PC-3 (cell line): ENCODE data around the gene BCAS3.

Experiments used
- EZH2 ChIP-seq: fragments of 300-600 bp; sonication (generic); IDR thresholded peaks from one replicate; pipeline ENCODE4 v1.6.1; 2017; ENCODE audit warnings: antibody characterized with exemption, mild to moderate bottlenecking, low read length; ENCODE audit not compliant: unreplicated experiment
- TF ChIP-seq, protein P1 (sequence below): fragments of 300-600 bp; sonication (generic); conservative IDR thresholded peaks from 2 replicates; pipeline ENCODE4 v1.5.1; 2017; ENCODE audit warnings: antibody characterized with exemption, low read depth, mild to moderate bottlenecking, low read length

DNA sequence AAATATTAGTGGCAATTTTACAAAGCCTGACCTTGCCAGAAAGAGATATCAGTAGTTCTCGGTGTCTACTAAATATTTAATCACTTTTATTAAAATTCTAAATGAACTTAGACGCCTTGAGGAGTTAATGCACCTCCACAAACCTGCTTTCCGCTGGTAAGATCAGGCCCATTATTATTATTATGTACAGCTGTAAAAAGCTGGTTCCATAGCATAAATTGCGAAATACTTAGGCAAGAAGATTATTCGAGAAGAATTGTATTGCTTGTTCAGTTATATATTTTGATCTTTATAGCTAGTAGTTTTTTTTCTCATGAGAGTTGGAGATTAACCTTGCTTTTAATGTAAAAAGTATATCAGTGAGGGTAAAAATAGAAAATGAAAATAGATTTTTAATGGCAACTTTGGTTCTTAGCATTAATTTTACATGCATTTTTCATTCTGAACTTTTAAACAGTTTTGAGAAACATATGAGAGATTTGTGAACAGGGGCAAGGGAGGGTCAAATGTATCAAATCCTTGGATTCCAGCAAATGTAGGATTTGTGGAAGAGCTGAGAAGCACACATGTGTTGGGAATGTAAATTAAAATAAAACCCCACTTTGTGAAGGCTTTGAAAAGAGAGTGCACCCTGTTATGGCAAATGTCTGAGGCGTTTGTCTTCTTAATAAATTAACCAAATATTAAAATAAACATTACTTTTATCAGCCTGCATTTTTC, 471.6 kb downstream of the BCAS3 start:
- TF ChIP-seq, protein P1, sequence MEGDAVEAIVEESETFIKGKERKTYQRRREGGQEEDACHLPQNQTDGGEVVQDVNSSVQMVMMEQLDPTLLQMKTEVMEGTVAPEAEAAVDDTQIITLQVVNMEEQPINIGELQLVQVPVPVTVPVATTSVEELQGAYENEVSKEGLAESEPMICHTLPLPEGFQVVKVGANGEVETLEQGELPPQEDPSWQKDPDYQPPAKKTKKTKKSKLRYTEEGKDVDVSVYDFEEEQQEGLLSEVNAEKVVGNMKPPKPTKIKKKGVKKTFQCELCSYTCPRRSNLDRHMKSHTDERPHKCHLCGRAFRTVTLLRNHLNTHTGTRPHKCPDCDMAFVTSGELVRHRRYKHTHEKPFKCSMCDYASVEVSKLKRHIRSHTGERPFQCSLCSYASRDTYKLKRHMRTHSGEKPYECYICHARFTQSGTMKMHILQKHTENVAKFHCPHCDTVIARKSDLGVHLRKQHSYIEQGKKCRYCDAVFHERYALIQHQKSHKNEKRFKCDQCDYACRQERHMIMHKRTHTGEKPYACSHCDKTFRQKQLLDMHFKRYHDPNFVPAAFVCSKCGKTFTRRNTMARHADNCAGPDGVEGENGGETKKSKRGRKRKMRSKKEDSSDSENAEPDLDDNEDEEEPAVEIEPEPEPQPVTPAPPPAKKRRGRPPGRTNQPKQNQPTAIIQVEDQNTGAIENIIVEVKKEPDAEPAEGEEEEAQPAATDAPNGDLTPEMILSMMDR: no peak
- TF ChIP-seq EZH2: no peak
